GM03348 (cell line): ENCODE data around the gene CTR9.
A peak's percentile ranks its signal among the peaks of the same experiment; 100 is the strongest.

ENCODE experiments used
- DNase-seq: peaks from one replicate; pipeline ENCODE4 v3.0.0; 2012; ENCODE audit warnings: low spot score

The CTR9 gene

DNA sequence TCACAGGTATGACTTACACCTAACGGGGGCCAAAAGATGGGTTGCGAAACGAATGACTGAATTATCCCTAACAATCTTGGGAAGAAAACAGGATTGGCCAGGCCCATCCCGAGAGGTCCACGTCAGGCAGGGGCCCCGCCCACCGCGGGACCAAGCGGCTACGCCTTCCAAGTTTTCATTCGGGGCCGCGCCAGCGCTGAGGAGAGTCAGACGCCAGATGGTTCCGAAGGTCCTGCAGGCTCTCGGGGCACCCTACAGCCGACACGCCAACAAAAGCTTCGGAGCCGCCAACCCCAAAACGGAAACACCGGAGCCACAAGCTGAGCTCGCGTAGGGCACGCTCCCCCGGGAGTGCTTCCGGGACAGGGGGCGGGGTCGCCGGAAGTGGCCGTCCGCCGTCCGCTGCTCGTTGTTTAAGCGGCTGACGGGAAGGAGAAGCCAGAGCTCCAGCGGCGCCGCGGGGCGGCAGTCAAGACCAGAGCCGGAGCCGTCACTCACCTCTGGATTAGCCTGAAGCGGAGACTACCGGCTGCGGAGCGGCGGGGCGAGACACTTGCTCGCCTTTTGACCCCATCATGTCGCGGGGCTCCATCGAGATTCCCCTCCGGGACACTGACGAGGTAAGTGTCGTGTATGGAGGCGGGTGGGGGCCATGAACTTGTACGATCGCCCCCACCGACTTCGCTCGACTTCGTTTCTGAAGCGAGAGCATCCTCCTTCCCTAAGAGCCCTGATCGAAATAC, at the start of gene CTR9:
Gene CTR9 (plus strand): TSS at position 409 of the 743 bp plus-strand sequence. CDS start 167 bp downstream, at position 576.
- peak; percentile 91 for DNase-seq

DNA sequence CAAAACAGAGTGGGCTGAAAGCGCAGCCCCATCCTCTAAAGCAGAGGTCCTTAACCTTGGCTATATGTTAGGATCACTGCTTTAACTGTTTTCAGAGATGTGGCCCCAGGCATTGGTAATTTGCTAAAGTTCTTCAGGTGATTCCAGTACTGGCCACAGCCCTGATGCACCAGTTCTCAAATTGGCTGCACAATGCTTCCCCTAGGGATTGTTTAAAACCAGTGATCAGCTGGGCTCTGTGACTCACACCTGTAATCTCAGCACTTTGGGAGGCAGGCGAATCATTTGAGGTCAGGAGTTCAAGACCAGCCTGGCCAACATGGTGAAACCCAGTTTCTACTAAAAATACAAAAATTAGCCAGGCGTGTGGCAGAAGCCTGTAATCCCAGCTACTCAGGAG, 49.1 kb upstream of the CTR9 start:
- DNase-seq = no peak

DNA sequence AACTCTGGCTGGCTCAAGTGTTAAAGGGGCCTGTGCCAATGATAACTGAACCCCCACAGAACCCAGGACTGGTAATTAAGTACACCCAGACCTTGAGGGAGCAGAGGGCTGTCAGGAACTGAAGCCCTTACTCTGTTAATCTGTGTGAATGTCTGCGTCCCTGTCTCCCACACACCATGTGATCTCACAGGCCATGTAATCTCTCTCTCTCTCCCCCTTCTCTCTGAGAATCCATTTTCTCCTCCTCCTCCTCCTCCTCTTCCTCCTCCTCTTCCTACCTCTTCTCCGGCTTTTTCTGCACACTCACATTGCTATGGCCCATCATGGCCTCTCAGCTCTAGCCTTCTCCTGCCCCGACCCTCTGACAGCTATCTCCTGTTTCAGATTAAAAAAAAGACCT, 42.9 kb upstream of the CTR9 start:
- DNase-seq = no peak

DNA sequence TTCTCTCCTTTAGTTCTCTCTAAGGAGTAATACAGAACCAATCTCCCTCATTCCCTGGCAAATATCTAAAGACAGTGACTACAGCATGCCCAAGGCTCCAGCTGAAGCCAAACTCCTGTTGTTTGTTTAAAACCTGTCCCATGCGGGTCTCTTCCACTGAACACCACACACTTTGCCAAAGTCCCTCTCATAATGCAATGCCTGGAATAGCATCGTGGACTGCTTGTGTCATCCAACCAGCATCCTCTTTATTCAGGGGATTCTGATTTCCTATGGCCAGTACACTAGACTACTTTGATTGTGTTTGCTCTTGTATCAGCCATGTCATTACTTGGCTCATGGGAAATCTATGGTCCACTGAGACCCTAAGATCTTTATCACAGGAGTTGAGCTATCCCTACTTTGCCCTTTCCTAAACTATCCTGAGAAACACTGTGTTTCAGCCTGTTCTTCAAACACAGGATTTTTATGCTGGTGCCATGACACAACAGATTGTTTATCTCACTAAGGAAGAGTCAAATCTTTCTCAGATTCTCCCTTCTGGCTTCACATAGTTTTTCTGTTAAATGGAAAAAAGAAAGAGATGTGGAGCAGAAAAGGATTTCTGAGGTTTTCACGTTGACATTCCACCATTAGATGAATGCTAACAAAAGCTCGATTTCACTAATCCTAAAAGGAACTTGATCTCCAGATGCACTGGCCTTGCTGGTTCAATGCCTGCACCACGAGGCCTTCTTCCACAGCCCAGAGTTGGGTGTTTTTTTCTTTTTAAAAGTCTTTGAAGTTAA, 41.6 kb upstream of the CTR9 start:
- no peak for DNase-seq

DNA sequence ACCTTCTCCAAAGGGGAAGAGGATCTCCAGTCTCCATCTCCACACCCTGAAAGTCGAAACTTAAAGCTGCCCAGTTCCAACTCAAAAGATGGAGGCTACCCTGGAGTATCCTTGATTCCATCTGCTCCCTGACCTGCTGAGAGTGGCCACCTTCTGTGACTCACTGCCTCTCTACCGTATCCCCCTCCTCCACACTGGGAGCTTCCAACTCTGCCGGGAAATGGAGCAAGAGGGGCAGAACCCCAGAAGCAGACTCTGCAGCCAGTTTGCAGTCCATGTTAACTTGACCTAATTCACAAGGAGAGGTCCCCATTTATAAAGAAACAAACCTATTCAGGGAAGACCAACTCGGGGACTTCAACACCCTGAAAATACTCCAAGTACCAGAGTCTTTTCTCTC, 35.5 kb upstream of the CTR9 start:
- no peak for DNase-seq

DNA sequence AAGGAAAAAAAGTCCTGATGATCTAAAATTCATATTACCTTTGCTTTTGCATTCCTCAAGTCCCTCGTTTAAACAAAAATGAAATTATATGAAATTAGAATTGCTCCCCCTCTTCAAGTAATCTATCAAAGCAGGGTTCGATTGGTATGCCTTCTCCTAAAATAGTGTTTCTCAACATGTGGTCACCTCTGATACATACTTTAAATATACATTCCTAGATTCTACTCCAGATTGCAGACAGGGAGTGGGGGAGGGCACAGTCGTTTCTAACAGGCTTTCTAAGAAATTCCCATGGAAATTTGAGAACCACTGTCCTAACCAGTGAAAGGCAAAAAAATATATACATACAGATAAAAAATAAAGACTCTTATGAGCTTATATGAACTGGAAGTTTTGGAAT, 34.9 kb upstream of the CTR9 start:
- no peak for DNase-seq

DNA sequence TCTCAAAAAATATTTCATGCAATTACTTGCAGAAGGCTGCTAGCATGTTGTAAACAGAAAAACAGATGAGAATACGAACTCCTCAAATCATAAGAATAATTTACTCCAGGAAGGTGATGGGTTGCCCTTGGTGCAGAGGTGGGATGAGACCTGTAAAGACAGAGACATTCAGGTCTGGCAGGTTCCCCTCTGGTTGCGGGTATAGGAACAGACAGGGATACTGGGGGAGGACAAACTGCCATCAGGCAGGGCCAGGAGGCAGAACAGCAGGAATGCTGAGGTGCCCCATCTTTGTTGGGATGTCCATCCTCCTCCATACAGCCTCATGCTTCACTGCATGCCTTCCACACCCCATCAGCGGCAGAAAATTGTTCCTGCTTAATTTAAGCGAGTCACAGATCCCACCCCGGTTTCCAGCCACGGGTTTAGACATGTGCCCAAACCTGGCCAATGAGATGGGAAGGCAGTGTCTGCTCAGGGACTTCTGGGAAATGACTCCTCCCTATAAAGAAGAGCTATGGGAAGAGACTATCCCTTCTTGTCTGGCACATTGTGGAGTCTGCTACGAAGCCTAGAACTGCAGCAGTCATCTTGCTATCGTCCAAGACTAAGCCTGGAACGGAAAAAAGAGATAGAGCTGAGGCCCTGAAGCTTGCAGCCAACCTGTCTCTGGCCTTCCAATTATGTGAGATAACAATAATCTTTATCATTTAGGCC, 34.3 kb upstream of the CTR9 start:
- no peak for DNase-seq

DNA sequence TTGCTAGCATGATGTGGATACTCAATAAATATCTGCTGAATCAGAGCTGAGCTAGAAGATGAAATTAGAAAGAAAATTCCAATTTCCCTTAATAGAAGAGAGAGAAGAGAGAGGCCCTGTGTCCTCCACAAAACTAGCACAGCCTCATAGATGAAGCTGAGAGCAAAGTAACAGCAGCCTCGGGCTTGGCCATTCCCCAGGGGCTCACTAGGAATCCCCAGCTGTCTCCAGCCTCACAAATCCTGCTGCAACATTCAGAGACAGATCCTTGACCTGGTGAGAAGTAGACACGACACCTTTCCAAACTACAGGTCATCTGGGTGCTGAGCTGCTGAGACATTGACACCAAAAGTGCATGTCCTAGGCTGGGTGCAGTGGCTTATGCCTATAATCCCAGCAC, 31.4 kb upstream of the CTR9 start:
- no peak for DNase-seq

DNA sequence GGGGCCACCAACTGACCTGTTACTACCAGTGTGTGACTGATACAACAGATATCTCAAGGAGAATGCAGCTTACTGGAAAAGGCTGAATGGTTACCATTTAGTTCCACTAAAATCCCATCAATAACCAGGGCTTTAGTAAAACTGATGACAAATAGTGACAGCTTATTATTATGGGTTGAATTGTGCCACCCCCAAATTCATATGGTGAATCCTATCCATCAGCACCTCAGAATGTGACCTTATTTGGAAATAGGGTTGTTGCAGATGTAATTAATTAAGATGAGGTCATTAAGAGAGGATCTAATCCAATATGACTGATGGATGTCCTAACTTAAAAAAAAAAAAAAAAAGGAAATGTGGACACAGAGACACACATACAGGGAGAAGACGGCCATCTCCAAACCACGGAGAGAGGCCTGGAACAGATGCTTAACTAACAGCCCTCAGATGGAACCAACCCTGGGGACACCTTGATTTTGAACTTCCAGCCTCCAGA, 30.1 kb upstream of the CTR9 start:
- no peak for DNase-seq

DNA sequence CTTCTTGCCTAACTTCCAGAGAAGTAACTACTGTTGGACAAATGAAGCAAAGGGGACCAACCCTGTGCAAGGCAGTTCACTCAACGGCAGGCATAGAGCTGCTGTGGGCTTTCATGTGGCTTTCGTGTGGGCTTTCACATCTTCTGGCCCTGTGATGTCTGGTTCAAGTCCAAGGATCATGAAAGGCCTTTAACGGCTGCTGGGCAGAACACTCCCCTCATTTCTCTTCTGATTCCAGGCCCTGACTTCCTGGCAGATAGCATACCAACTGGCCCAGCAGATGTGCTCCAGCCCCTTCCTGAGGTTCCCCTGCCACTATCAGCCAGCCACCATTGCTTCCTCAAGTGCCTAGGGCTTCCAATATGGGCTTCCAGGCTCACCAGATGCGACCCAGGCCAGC, 28.7 kb upstream of the CTR9 start:
- no peak for DNase-seq

DNA sequence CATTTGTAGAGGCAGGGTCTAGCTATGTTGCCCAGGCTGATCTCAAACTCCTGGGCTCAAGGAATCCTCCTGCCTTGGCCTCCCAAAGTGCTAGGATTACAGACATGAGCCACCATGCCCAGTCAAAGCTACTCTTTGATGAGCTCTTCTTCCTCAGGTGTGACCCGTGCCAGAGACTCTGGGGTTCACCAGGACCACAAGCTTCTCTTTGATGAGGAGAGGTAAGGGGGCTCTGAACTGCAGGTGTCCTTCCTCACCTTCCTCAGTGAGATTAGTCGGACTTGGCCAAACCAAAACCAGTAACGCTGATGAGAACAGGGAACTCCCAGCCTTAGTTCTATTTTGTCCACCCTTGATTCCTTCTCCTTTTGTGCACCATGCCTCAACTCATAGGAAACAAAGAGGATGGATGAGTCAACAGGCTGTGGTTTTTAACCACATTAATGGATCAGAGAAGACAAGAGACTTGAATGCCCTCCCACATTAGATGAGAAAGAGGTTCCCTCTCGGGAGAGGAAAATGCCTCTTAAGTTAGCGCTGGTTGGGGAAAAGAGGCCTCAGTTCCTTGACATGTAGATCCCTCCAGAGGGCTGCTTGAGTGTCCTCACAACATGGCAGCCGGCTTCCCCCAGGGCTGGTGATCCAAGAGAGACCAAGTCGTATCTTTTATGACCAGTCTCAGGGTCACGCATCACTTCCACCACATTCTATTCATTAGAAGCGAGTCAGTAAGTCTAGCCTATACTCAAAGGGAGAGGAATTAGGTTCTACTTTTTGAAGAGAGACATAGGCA, 25.7 kb upstream of the CTR9 start:
- DNase-seq = peak; percentile 80

DNA sequence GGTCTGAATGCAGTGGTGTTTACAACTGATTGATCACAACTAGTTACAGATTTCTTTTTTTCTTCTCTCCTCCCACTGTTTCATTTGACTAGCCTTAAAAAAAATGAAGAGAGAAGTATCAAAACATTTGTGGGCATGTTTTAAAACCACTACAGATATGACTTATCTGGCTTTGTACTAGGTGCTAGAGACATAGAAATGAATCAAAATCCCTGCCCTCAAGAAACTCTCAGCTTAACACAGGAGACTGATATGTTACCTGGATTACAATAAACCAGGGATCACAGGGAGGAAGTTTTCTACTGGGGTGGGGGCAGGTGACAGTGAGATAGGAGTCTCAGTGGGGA, 25.2 kb upstream of the CTR9 start:
- no peak for DNase-seq

DNA sequence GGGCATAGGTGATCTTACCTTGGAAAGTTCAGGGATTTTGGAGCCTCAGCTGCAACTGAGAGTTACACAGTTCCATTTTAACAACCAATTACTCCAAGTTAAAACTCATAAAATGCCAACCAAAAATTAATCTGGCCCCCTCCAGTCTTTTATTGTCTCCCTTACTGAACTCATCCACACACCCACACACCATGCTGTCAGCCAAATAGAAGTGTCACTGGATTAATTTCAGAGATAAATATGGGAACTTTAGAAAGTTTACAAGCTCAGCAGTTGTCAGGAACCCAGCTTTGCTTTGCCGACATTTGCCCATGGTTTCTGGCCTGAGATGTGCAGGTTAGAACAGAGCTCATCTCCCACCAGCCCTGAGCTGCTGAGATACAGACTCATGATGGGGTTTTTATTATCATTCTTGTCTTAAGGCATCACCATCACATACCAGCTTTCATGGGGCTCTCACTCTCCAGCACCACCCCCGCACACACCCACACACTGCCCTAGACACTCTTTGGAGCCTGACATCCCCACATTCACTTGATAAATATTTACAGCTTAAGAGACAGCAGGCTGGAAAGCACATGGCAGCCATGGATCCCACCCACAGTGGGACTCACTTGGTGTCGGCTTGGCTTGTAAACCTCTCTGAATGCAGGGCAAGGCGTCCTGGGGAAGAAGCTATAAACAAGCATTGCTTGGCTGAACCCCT, 23.7 kb upstream of the CTR9 start:
- peak; percentile 59 for DNase-seq

DNA sequence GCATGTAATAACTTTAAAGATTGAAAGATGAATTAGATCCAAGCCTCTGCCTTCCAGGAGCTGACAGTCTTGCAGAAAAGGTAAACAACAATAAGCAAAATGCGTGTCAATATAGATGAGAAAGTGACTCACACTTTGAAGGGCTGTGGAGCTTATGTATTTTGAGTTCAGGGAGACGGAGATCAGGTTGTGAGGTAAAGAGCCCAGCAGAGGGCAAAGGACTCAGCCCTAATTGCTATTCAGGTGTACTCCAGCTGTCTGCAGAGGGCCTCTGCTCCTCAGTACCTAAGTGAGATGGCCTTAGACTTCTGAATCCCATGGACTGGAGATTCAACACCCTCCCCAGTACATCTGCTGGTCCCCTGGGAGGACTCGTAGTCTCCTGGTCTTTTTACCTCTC, 22.9 kb upstream of the CTR9 start:
- DNase-seq = no peak

DNA sequence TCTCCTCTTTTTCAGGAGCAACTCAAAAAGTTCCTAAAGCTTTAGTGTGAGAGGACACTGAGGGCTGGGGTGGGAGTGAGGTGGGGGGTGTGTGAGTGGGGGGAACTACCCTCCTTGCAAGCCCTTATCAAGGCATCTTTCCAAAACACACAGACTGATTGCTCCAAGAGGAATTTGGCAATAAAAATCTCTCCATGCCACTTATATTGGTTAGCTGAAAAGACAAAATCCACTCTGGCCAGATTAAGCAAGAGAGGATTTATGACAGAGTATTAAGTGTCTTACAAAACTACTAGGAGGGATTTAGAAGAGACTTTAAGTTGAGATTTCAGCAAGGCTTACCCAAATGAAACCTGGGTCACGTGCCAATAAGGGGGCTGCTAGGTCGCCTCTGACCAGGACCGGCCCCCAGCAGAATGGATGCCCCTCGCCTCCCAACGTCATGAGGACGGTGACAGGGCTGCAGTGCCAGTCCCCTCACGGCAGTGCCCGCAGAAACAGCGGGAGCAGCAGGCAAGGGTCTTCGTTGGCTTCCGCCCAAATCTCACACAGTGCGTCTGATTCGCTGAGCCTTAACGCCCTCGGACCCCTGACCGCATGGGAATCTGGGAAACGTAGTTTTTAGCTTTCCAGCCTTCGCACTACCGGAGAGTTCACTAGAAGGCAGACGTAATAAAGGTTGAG, 22.1 kb upstream of the CTR9 start:
- DNase-seq = peak; percentile 58

DNA sequence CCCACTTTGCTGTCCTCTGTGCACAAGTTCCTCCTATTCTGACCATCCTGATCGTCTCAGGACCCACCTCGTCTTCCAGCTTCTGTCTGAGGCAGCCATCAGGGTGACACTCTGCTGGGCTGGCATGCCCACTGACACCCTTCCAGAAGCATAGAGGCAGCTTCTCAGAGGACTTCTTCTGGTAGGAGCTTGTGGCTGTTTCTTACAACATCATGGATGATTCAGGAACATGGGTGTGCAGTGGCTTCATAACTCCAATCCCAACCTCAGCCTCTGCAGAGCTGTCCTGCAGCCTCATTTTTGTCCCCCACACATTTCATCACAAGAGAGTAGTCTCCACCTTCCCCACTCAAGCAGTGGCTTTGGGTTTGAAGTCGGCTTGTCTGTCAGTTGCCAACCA, 20.9 kb upstream of the CTR9 start:
- DNase-seq = peak; percentile 58

DNA sequence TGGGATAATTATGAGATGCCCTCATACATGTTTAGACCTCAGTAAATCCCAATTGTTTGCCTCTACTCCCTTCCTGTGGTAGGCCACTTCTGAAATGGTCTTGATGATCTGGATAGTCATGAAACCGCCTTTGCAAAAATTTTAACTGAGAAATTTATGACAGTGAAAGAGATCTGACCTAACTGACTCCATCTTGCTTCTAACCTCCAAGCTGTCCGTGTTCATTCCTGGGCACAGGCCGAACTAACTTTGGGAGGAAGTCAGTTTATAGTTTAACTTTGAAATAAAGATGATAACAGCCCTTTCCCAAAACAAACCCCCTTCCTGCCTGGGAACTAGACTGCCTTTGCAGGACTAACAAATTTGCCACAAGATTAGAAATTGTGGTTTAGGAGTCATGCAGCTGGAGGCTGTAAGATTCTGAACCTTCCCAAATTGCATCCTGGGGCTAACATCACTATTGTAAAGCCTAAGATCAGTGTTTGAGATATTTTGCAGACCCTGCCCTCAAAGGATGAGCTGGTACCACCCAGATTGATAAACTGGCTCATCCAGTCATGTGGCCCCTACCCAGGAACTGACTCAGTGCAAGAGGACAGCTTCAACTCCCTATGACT, 19.9 kb upstream of the CTR9 start:
- no peak for DNase-seq

DNA sequence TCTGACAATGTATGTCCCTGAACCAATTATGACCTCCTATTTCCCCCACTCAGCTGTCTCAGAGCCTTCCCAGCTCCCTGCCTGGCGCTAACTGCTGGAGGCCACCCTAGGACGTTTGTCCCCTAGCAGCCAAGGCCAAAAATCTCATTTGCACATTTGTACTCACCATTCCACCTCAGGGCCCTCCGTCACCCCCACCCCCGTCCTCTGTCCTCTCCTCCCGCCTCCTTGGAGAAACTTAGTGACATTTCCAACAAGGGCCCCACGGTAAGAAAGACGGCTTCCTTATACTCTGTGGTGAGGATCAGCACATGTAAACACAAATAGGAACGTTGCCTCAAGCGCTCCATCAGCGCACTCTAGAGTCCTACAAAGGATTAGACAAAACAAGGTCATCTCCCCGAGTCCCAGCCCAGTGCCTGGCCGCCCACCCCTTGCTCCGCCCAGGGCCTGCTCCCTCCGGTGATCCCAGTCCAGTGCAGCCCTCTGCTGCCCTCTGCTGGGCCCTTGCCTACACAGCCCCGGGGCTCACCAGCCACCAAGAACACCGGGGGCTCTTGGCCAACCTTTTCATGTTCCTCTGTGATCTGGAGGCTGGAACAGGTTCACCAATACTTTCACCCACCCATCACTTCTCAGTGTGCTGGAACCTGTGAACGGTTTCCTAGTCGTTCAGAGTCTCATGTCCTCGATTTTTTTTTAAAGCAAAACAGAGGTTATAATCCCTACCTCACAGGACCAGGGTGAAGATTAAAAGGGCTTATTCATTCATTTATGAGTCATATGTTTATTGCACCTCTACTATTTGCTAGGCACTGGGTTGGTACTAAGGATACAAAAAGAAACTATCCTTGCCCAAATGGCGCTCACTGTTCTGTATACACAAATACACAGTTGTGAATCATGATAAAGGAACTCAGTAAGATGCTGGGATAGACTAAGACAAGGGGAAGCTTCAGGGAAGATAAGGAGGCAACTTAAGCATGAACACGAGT, 15.3 kb upstream of the CTR9 start:
- peak; percentile 95 for DNase-seq
